Fibroblast of skin of right quadriceps (primary cell): Measurements from ENCODE around the gene TUBGCP4.

ENCODE experiments used
- DNase-seq: peaks from one replicate; pipeline ENCODE4 v3.0.0-alpha.2; 2013

Gene TUBGCP4

DNA sequence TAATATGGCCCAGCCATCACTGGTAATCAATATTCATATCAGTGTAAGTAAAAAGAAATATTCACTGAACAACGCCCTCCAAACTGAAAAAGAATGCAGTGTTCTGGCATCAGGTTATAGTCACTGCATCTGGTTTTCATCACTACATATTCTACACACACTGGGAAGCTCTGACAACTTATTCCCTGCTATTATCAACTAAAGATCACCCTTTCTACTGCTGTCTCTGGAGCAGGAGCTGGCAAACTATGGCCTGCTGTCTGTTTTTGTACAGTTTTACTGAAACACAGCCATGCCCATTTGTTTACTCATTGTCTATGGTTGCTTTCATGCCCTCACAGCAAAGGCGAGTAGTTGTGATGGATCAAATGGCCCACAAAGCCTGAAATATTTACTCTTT is 35.3 kb downstream of the TUBGCP4 start:
- DNase-seq, result no peak

DNA sequence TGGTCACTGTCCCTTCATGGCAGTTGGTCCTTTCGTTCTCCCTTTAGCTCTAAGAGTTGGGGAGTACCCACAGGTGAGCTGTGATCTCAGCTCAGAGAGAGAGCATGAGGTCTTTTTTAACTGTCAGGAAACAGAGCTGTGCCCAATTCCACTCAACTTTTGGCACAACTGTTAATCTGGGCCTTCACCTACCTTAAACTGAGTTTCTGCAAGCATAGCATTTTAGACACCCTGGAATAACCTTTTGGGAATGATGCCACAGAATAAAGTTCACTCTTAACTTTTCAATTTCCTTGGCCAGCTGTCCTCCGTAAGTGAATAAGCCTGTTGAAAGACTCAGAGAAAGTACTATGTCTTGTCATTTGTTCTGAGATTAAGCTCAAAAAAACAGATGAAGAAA is 35.9 kb downstream of the TUBGCP4 start:
- DNase-seq, result no peak

DNA sequence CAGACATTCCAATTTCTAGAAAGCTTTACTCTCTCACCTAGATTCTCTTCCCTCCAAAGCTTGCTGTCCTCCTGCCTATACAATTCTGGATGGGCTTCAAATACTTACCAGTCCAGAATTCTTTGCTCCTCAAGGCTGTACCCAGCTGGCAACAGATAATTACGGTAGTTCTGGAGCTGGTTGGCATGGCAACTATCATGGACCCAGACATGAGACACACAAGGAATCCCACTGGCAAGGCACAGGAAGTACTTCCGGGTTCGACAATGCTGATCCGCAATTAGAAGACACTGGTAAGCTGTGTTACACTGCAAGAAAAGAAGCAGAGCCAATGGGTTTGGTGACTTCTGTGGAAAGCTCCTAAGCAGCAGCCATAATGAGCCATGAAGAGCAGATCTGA is 37.9 kb downstream of the TUBGCP4 start:
- no peak for DNase-seq

DNA sequence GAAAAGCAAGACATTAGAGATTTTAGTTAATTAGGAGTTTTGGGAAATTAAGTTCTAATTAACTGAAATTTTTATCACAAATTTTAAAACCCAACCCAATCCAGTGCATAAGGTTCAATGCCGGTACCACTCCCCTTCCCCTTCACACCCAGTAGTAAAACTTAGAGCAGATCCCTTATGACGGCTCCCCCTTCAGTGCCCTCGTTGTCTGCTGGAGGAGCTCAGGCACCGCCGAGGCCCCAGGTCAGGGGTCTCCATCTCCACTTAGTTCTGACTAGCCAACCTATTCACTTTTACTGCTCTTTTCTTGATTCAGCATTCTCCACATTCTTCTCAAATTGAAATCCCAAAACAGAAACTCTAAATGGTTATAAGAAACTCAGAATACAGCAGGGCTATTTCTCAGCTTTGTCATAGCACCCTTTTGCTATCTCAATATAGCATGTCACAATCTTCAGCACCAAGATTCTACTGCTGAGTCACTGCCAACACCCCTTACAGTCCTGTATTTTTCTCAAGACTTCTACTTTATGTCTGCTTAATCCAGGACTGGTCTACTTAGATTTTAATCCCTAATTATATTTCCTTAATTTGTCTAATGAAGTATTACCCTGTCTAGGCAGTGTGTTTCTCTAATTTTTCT is 39.8 kb downstream of the TUBGCP4 start:
- DNase-seq, result no peak

DNA sequence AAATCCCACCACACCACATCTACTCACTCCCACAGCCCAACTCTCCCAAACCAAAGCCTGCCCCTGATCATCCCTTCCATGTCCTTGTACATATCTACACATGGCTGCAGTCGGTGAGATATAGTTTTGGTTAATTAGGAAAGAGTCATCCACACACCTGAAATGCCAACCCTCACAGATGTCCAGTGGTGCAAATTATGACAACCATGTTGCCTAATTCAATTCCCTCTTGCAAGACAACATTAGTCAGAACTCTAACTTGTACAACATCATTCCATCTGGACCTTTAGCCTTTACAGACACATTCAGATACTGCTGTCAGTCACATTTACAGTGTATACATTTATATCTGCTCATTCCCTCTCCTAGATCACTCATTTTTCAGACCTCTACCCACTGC is 41.2 kb downstream of the TUBGCP4 start:
- DNase-seq, result no peak

DNA sequence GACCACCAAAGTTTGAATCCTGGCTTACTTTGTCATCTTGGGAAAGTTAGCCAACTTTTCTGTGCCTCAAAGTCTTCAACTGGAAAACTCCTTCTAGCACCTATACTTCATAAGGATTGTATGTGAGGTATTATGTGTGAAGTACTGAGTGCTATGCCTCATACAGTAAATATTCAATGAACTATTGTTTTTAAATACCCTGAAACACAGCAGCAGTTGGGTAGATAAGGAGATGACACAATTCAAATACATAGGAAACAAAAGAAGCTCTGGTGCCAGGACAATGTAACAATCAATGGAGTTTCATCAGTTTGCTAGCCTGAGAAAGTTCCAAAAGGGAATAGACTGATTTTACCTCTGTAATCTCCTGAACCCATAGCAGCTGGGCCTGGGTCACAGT is 43.3 kb downstream of the TUBGCP4 start:
- DNase-seq, result no peak

DNA sequence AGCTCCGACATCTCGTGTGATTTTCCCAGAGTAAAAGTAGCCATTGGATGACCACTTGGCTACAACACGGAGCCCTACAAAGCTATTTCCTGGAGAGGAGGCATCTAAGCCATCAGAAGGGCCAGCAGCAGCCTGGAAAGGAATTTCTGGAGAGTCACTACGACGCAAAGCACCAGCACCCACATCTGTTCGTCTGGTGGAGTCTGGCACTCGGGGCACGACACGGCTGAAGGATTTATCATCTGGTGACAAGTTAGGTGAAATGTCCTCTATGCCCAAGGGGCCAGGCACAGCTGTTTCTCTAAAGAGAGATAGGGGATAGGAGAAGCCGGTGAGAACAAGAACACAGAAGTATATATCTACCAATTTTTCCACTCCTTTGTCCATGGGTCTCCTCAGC is 49.5 kb downstream of the TUBGCP4 start:
- DNase-seq, result no peak

DNA sequence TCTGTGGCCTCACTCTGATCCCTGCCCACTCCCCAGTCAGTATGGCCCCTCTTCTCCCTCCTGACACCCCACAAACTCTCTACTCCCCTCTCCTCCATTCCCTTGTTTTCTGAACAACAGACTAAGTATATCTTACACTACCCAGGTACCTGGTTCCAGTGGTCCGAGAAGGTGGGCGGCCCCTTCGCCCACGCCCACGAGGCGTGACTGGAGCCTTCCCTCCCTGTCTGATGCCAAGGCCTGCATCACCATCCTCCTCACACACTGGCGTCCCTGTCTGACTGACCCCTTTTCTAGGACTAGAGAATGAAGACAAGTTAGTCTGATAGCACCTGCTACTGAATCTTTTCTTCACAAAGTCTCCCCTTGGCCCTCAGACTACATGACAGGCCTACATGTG is 50.0 kb downstream of the TUBGCP4 start:
- no peak for DNase-seq

DNA sequence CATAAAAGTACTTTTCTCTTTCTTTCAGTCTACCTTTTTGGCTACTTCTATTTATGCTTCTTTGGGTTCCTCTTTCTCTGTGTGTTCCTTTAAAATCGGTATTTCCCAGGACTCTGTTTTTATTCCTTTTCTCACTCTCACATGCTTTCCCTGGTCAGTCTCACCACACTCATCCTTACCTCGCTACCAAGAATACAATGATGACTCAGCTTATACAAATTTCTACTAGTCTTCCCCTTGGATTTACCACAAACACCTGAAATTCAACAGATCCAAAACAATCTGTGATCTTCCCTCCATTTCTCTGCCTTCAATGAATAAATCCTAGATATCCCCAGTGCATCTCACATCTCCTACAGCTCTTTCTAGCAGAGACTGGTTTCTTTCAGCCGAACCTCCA is 52.9 kb downstream of the TUBGCP4 start:
- DNase-seq, result no peak

DNA sequence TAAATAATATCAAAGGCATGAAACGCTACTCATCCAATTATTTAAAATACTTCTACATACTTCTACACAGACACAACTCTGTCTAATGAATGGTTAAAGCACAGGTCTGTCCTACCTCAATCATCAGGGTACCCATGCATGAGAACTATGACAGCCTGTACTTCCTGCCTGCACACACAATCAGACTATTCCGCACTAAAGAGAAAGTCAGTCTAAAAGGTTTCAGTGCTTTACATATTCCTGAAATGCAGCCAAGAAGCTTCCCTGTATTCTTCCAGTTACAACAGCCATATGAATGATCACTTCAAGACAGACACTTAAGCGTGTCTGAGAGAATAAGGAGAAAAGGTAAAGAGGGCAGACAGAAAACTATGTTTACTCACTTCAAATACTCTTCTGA is 58.8 kb downstream of the TUBGCP4 start:
- DNase-seq, result no peak

DNA sequence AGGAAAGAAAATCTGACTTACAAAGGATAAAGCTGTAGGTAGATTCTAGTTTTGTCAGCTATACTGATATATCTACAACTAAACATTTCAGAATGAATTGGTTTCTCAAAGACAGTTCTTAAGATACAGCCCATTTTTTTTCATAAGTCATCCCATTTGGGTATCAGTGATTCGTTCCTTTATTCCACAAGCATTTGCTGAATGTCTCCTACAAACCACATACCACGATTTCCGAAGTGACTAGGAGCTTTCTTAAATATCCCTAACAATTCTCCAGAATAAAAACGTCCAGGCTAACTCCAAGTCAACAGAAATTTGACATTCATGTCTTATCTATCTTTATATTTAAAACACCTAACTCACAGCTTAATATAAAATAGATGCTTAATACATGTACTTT is 62.3 kb downstream of the TUBGCP4 start:
- DNase-seq, result peak; percentile 40

DNA sequence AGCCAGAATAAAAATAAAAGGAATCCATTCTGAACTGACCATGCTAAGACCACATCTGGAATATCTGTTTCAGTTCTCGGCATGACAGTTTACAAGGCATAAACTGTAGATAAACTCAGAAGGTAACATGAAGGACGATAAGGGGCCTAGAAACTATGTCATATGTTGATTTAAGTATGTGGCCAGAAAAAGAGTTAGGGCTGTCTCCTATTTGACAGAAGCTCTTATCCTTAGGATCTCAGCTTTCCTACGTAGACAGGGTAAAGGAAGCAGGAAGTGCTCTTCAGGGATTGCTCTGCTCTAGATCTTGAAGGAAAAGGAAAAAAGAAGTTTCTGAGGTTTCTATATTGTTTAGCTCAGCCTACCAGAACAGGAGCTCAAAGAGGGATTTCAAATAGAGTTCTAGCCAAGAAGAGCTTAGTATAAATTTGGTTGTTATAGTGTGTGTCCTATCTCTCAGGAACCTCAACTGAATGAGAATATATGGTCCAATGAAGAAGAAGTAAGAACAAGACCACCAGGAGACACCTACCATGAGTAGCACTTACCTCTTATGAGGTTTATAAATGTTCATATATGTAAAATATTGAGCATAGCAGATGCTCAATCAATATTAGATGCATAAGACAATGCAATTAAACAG is 62.9 kb downstream of the TUBGCP4 start:
- DNase-seq, result no peak

DNA sequence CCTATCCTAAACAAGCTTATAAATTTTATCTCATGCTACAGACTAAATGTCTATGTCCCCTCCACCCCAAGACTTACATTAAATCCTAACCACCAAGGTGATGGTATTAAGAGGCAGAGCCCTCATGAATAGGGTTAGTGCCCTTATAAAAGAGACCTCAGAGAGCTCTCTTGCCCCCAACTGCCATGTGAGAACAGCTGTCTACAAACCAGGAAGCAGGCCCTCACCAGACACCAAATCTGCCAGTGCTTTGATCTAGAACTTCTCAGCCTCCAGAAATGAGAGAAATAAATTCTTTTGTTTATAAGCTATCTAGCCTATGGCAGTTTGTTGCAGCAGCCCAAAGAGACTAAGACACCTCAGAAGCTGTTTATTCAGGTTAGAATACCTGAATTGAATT is 63.5 kb downstream of the TUBGCP4 start:
- no peak for DNase-seq

DNA sequence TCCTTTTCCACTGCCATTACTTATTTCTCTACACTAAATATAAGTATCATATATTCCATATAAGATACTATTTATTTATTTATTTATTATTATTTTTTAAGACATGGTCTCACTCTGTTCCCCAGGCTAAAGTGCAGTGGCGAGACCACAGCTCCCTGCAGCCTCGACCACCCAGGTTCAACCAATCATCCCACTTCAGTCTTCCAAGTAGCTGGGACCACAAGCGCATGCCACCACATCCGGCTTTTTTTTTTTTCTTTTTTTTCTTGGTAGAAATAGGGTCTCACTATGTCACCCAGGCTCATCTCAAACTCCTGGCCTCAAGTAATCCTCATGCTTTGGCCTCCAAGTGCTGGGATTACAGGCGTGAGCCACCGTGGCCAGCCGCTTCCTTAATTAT is 65.5 kb downstream of the TUBGCP4 start:
- no peak for DNase-seq

DNA sequence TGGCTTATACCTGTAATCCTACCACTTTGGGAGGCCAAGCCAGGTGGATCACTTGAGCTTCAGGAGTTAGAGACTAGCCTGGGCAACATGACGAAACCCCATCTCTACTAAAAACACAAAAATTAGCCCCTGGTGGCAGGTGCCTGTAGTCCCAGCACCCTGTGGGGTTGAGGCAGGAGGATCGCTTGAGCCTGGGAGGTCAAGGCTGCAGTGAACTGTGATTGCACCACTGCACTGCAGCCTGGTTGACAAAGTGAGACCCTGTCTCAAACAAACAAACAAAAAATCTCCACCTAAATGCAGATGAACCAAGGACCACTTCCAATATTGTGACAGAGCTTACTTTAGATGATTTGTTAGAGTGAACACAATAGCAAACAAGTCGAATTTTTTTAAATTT is 68.4 kb downstream of the TUBGCP4 start:
- DNase-seq, result no peak

DNA sequence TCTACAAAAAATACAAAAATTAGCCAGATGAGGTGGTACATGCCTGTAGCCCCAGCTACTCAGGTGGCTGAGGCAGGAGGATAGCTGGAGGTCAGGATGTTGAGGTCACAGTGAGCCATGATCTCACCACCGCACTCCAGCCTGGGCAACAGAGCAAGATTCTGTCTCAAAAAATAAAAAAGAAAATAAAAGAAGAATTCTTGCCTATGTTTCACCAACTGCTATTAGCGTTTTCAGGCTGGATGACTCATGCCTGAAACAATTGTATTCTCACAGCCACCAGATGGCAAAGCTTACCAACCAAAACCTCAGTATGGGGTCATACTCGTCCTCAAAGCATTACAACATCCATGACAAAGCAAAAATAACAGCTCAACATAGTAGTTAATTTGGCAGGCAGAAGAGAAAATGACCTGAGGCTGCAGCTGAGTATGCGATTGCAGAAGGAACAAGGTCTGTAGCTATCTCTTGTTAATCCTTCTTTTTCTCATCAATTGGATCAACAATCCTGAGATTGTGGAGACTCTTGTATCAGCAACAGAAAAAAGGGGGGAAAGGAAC is 69.9 kb downstream of the TUBGCP4 start:
- DNase-seq, result peak; percentile 95

DNA sequence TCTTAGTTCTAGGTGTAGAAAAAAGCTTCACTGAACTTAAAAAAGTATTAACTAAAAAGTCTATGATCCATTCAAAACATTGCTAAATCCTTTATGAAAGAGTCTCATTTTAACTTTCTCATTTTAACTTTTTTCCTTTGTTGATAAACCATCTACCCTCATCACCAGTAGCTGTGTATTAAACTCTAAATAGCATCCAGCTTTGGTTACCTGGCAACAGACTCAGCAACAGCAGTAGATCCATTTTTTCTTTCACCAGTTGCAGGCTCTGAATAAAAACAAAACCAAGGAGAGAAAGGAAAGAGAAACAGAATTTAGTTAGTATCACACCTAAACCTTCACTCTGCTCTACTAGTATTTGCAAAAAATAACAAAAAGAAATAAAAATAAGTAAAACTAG is 70.4 kb downstream of the TUBGCP4 start:
- DNase-seq, result peak; percentile 42

DNA sequence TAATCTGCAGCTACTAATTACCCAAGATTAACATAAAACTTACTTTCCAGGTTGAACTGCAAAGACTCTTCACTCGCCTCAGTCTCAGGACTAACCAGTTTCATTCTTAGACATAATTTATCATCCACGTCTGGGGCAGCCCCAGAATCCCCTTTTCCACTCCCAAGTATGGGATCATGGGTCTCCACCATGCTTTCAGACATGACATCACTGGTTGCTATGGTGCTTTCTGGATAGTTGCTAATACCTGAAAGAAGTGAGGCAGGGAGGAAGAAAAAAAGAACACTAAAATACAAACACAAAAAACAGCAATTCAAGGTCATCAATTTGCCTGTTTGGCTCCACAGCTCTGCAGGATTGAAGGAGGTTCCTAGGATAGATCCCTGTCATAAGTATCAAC is 75.4 kb downstream of the TUBGCP4 start:
- DNase-seq, result no peak

DNA sequence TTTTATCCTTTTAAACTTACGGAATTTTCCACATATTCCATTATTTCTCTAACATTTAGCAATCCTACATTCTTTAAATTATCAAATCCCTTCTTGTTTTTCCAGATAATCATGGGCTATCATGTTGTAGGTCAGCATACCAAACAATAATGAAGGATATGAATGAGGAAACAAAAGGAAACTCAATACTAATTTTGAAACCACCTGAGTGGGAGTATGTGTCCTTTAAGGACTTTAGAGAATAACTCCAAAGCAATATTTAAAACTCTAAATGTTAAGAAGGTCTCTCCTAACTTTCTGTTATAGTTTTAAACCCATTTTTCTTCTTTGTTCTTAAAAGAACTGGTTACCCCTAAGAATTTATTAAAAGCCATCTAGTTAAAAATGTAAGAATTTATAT is 79.1 kb downstream of the TUBGCP4 start:
- DNase-seq, result no peak
